Measurements from ENCODE around the gene QSOX1.
"Not testable (repeated sequence)": the region's sequence is repeated elsewhere in the genome, so short reads cannot be mapped to it uniquely, and the experiment has no call there.

QSOX1 gene

GRCh38 chr1:180201451-180202200 lies 47.0 kb downstream of the QSOX1 start:
- no peak for TF ChIP-seq JUND (IDR thresholded peaks at IDR 0.05; ENCODE audit: low read depth)
- in situ Hi-C loops (cut with HindIII; ENCODE audit: low pct_unique_long_range_greater_than_20kb, low sequenced_read_pairs): no loop called here
- DNase-seq (ENCODE audit: low read depth in 1 of 2, low spot score in 1 of 2): no peak

GRCh38 chr1:180202588-180202987 lies 47.9 kb downstream of the QSOX1 start:
- DNase-seq (ENCODE audit: low read depth in 1 of 2, low spot score in 1 of 2); in situ Hi-C loops (cut with HindIII; ENCODE audit: low pct_unique_long_range_greater_than_20kb, low sequenced_read_pairs): not testable (repeated sequence)

DNA sequence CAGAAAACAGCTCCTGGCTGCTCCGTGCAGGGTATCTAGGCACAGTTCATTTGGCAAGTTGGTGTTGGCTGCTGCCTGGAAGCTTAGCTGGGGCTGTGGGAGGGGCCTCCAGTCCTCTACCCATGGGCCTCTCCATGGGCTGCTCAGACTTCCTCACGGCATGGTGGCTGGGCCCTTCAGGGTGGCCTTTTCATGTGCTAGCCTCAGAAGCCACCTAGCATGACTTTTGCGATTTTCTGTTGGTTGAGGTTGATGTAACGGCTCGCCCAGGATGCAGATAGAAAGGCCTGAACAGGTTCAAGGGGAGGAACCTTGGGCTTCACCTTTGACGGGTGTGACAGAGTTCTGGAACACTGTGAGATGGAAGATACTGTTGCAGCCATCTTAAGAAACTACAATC lies 49.6 kb downstream of the QSOX1 start:
- in situ Hi-C loops (cut with HindIII; ENCODE audit: low pct_unique_long_range_greater_than_20kb, low sequenced_read_pairs): no loop called here
- DNase-seq (ENCODE audit: low read depth in 1 of 2, low spot score in 1 of 2): no peak
- no peak for TF ChIP-seq JUND (IDR thresholded peaks at IDR 0.05; ENCODE audit: low read depth)

DNA sequence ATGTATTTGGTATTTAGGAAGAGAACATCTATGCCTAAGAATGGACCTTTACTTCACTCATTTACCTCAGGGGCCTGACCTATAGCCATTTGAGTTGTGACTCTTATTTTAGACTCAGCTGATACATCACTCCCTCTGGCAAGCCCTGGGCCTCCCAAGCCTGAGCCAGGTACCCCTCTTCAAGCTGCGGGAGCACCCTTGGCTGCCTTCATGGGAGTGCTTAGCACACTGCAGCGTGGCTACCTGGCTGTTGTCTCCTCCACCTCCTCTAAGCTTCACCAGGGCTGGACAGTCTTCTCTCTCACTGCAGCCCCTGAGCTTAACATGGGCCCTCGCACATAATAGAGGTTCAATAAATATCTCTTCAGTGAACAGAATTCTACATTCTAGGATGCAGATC lies 51.9 kb downstream of the QSOX1 start:
- DNase-seq (ENCODE audit: low read depth in 1 of 2, low spot score in 1 of 2): no peak
- in situ Hi-C loops (cut with HindIII; ENCODE audit: low pct_unique_long_range_greater_than_20kb, low sequenced_read_pairs): no loop called here
- no peak for TF ChIP-seq JUND (IDR thresholded peaks at IDR 0.05; ENCODE audit: low read depth)

GRCh38 chr1:180208264-180208663 lies 53.6 kb downstream of the QSOX1 start:
- in situ Hi-C loops (cut with HindIII; ENCODE audit: low pct_unique_long_range_greater_than_20kb, low sequenced_read_pairs): no loop called here
- no peak for TF ChIP-seq JUND (IDR thresholded peaks at IDR 0.05; ENCODE audit: low read depth)

DNA sequence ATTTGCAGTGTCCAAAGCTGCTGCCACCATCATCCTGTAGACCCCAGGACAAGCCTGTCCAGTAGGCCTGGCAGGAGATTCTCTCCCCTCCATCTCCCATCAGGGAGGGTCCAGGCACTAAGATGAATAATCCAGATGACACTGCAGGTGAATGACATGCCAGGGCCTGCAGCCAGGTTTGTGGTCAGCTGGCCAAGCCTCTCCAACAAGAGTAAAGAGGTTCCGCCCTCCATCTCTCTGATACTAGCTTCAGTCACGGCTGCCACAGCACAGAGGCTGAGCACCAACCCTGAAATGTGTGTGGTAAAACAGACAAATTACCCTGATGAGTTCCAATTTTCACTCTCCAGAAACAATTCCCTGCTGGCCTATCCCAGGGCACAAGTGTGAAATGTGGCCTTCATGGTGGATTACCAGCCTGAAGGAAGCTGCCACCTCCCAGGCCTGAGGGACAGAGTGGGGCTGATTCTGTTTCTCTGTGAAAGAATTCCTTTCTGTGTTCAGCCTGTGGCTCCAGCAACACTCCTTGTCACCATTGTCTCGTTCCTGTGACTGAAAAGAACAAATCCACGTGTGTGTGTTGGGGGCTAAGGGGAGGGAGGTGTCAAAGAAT lies 55.4 kb downstream of the QSOX1 start:
- no peak for DNase-seq (ENCODE audit: low read depth in 1 of 2, low spot score in 1 of 2)
- in situ Hi-C loops (cut with HindIII; ENCODE audit: low pct_unique_long_range_greater_than_20kb, low sequenced_read_pairs): no loop called here
- no peak for TF ChIP-seq JUND (IDR thresholded peaks at IDR 0.05; ENCODE audit: low read depth)

More at GRCh38 chr1:180208264-180208663, 53.6 kb downstream of the QSOX1 start:
- DNase-seq (ENCODE audit: low read depth in 1 of 2, low spot score in 1 of 2): no peak

DNA sequence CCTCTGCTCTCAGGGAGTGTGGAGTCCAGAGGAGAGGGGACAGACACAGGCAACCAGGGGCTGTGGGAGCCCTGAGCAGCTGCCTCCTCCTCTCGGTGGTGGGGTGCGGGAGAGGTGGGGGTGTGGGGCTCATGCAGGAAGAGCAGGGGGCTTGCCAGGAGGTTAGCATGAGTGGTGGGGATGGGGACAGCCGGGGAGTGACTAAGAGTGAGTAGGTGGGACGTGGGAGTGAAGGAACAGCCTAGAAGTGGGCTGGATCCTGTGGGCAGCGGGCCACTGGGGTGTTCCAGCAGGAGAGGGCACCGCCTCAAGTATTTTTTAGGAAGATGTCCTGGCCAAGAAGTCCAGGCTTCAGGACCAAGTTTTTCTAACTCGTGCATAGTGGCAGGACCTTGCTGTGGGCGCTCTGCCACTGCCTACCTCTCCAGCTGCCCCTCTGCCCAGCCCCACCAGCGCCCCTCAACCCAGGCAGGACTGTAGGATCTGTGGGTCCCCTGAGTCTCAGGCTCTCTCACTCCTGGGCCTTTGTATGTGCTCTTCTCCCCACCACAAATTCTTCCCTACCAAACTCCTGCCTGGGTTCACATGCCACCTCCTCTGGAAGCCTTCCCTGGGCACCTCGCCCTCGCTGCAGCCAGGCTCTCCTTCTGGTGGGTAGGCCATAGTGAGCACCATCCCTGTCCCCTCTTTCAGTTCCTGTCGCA lies 56.6 kb downstream of the QSOX1 start:
- DNase-seq (ENCODE audit: low read depth in 1 of 2, low spot score in 1 of 2): no peak
- in situ Hi-C loops (cut with HindIII; ENCODE audit: low pct_unique_long_range_greater_than_20kb, low sequenced_read_pairs): no loop called here
- no peak for TF ChIP-seq JUND (IDR thresholded peaks at IDR 0.05; ENCODE audit: low read depth)

DNA sequence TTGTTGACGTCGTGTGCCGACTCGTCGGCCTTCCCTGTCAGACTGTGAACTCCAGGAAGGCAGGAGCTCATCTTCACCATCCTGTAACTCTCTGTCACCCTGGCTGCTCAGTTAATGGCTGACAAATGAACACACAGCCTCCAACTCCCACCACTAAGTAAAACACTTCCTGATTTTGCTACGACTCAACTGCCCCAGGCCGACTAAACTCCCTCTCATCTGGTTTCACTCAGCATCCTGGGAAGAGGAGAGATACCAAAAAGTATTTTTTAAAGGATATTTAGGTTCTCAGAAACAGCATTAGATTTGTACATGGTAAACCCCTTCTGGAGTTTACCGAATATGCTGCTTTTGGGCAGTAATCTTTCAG lies 57.2 kb downstream of the QSOX1 start:
- no peak for DNase-seq (ENCODE audit: low read depth in 1 of 2, low spot score in 1 of 2)
- no peak for TF ChIP-seq JUND (IDR thresholded peaks at IDR 0.05; ENCODE audit: low read depth)
- in situ Hi-C loops (cut with HindIII; ENCODE audit: low pct_unique_long_range_greater_than_20kb, low sequenced_read_pairs): no loop called here

DNA sequence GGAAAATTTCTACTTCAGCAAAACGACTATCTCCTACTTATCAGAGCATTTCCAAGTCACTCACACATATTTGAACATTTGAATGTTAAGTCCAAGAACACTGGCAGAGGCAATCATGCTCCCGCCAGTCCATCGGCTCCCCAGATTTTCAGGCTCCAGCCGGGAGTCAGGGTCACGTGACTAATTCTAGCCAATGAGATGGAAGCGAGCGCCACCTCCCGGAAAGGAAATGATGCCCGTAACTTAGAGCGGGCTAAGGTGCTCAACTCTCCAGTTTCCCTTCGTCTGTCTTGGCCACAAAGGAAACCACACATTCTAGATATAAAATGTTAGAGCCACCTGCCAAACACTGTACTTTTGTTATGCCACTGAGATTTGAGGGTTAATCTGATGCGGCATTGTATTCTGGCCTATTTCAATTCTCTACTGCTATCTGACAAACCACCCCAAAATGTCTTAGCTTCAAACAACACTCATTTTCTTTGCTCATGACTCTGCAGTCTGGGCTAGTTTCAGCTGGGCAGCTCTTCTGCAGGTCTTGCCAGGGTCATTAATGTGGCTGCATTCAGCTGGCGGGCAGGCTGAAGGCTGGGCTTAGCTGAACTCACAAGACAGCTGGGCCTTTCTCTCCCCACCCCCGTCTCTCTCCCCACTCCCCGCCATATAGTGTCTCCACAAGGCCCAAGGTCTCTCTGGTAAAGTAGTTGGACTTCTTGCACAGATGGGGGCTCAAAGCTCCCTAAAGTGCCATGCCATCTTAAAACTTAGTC lies 58.9 kb downstream of the QSOX1 start:
- no peak for DNase-seq (ENCODE audit: low read depth in 1 of 2, low spot score in 1 of 2)
- in situ Hi-C loops (cut with HindIII; ENCODE audit: low pct_unique_long_range_greater_than_20kb, low sequenced_read_pairs): no loop called here
- no peak for TF ChIP-seq JUND (IDR thresholded peaks at IDR 0.05; ENCODE audit: low read depth)

GRCh38 chr1:180215856-180216625 lies 61.4 kb downstream of the QSOX1 start:
- DNase-seq (ENCODE audit: low read depth in 1 of 2, low spot score in 1 of 2): no peak
- in situ Hi-C loops (cut with HindIII; ENCODE audit: low pct_unique_long_range_greater_than_20kb, low sequenced_read_pairs): no loop called here
- no peak for TF ChIP-seq JUND (IDR thresholded peaks at IDR 0.05; ENCODE audit: low read depth)

DNA sequence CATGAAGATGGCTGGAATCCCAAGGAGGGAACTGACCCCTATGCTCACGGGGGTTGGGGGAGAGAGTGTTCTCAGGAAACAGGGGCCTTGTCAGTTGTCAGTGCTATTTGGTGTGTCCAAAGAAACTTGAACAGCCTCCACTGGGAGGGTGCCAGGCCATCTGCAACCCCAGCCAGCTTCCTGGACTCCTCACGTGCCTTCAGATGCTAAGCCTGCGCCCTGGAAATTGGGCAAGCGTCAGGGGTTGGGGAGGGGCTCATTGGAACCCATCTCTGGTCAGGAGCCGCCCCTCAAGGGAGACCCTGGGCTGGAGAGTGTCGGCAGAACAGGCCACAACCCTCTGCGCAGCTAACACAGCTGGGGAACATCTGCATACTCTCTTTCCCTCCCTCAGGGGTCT lies 62.3 kb downstream of the QSOX1 start:
- TF ChIP-seq JUND (IDR thresholded peaks at IDR 0.05; ENCODE audit: low read depth): no peak
- DNase-seq (ENCODE audit: low read depth in 1 of 2, low spot score in 1 of 2): no peak
- in situ Hi-C loops (cut with HindIII; ENCODE audit: low pct_unique_long_range_greater_than_20kb, low sequenced_read_pairs): no loop called here

Measured in T47D (cell line).